Measurements from ENCODE around the gene PTPRG.

GRCh38 chr3:62041681-62042080 lies 480.3 kb downstream of the PTPRG start:
- no peak for TF ChIP-seq POLR2A (IDR thresholded peaks at IDR 0.05; ENCODE audit: low read length)
- no peak for TF ChIP-seq GATA1 (IDR thresholded peaks at IDR 0.05; ENCODE audit: low read depth, low read length)
